HepG2 (cell line): ENCODE data around the gene PLXNB2. TPM values are rescaled to one million over a fixed set of nuclear protein-coding genes. Genes with fewer than 3 reads are reported as not detected.

Source experiments
- ATAC-seq: fragments of 200-7000 bp; cut with Tn5 transposase; 3 replicates; pipeline ENCODE4 v1.9.1; 2020; ENCODE audit warnings: mild to moderate bottlenecking, moderate library complexity
- BruUV-seq: library from RNA; stranded (reverse); fragments of 400-500 nt; replicated peaks from 2 replicates; lab custom pipeline; 2021; lab: Mats Ljungman, UMichigan
- CTCF ChIA-PET: fragments of 300-600 bp; formaldehyde crosslinking; extraction: SDS; loops from one replicate; lab custom pipeline; 2021; ENCODE audit warnings: low total read pairs, inconsistent platforms, low intra/inter-chr PET ratio; lab: Yijun Ruan, JAX
- POLR2A ChIA-PET: fragments of 350-600 bp; sonication (Branson Sonifier 250); formaldehyde crosslinking; loops from one replicate; lab custom pipeline; 2020; ENCODE audit warnings: antibody characterized with exemption, inconsistent platforms; lab: Yijun Ruan, JAX
- DNase-seq: peaks from one replicate; pipeline ENCODE4 v3.0.0-alpha.2; 2015; ENCODE audit warnings: low spot score
- FAIRE-seq: peaks from 3 replicates; lab custom pipeline; 2011; peaks lifted over from hg19 to GRCh38; lab: Jason Lieb, UNC
- H2AFZ ChIP-seq: one replicate; pipeline ENCODE4 v1.6.1; 2011; ENCODE audit warnings: low read length, inconsistent platforms
- H3K27ac ChIP-seq: fragments of 300-600 bp; 3 replicates; pipeline ENCODE4 v1.8.0; 2011; ENCODE audit warnings: mixed run types, mild to moderate bottlenecking, mixed read lengths, low read length, inconsistent platforms; ENCODE audit not compliant: insufficient read depth; ENCODE audit errors: extremely low read length
- H3K27me3 ChIP-seq, 2 experiments: fragments of 200-600 bp in 1 of 2; 2 replicates in 1 of 2; 3 replicates in 1 of 2; pipeline versions ENCODE4 v1.6.0 to v1.8.0; 2011; ENCODE audit warnings: low read length in 2 of 2, mild to moderate bottlenecking in 2 of 2, moderate library complexity in 2 of 2, inconsistent platforms in 1 of 2; ENCODE audit not compliant: insufficient read depth in 2 of 2, control insufficient read depth in 1 of 2
- H3K36me3 ChIP-seq, 2 experiments: fragments of 200-600 bp in 1 of 2; replicated peaks in 1 of 2; 2 replicates in 1 of 2; 3 replicates in 1 of 2; pipeline versions ENCODE4 v1.5.1 to v1.8.0; 2011; ENCODE audit warnings: low read length in 2 of 2, inconsistent platforms in 1 of 2; ENCODE audit not compliant: insufficient read depth in 2 of 2, control insufficient read depth in 1 of 2
- H3K4me1 ChIP-seq: 2 replicates; pipeline ENCODE4 v1.5.1; 2012; ENCODE audit warnings: low read length, inconsistent platforms; ENCODE audit not compliant: insufficient read depth
- H3K4me2 ChIP-seq: 2 replicates; pipeline ENCODE4 v1.6.0; 2011; ENCODE audit warnings: low read depth, low read length, inconsistent platforms
- H3K4me3 ChIP-seq, 3 experiments: fragments of 200-600 bp in 1 of 3; sonication (generic), shearing (Covaris generic) in 1 of 3; replicated peaks in 1 of 3; 2 replicates each; pipeline ENCODE4 v1.5.1; 2011 to 2016; ENCODE audit warnings: low read length in 3 of 3, inconsistent platforms in 2 of 3, low read depth in 2 of 3, mild to moderate bottlenecking in 2 of 3, control low read depth in 1 of 3, mixed read lengths in 1 of 3; ENCODE audit not compliant: insufficient read depth in 1 of 3
- H3K79me2 ChIP-seq: one replicate; pipeline ENCODE4 v1.6.1; 2011; ENCODE audit warnings: low read length, inconsistent platforms; ENCODE audit not compliant: insufficient read depth
- H3K9ac ChIP-seq: 2 replicates; pipeline ENCODE4 v1.6.0; 2011; ENCODE audit warnings: mild to moderate bottlenecking, low read depth, low read length, inconsistent platforms; ENCODE audit not compliant: insufficient read depth
- H3K9me3 ChIP-seq: 2 replicates; pipeline ENCODE4 v1.5.1; 2012; ENCODE audit warnings: mild to moderate bottlenecking, low read length
- H4K20me1 ChIP-seq: 2 replicates; pipeline ENCODE4 v1.6.0; 2011; ENCODE audit warnings: inconsistent platforms, mild to moderate bottlenecking, low read length, moderate library complexity; ENCODE audit not compliant: insufficient read depth
- CC2D1A ChIP-seq: sonication (generic); formaldehyde crosslinking; IDR thresholded peaks from 2 replicates; pipeline ENCODE4 v1.8.1; 2023; ENCODE audit warnings: mild to moderate bottlenecking, missing genetic modification reagents
- CREB1 ChIP-seq, 2 experiments: fragments of 450-650 bp in 1 of 2; IDR thresholded peaks; 2 replicates each; pipeline ENCODE4 v1.6.1; 2016 to 2017; ENCODE audit warnings: control low read depth in 1 of 2, mild to moderate bottlenecking in 1 of 2, missing compliant biosample characterization in 1 of 2, missing genetic modification characterization in 1 of 2
- CSRNP1 ChIP-seq: sonication (generic); formaldehyde crosslinking; IDR thresholded peaks from 2 replicates; pipeline ENCODE4 v1.8.1; 2023; ENCODE audit warnings: mild to moderate bottlenecking, missing genetic modification reagents
- DNMT1 ChIP-seq: sonication (generic); formaldehyde crosslinking; IDR thresholded peaks from 2 replicates; pipeline ENCODE4 v1.5.1; 2020; ENCODE audit warnings: mild to moderate bottlenecking, missing genetic modification reagents
- IRF1 ChIP-seq: sonication (generic); formaldehyde crosslinking; IDR thresholded peaks from 2 replicates; pipeline ENCODE4 v1.4.0; 2020; ENCODE audit warnings: low read depth, mild to moderate bottlenecking, missing genetic modification reagents
- KDM5B ChIP-seq: sonication (generic); formaldehyde crosslinking; IDR thresholded peaks from 2 replicates; pipeline ENCODE4 v1.4.0; 2020; ENCODE audit warnings: missing genetic modification reagents, mild to moderate bottlenecking, borderline replicate concordance
- MED8 ChIP-seq: sonication (generic); formaldehyde crosslinking; IDR thresholded peaks from 2 replicates; pipeline ENCODE4 v1.8.1; 2023; ENCODE audit warnings: mild to moderate bottlenecking, missing genetic modification reagents; ENCODE audit not compliant: insufficient replicate concordance
- PHF8 ChIP-seq: sonication (generic); formaldehyde crosslinking; IDR thresholded peaks from 2 replicates; pipeline ENCODE4 v1.5.0; 2020; ENCODE audit warnings: missing genetic modification reagents
- RBFOX2 ChIP-seq: fragments of 200-400 bp; formaldehyde crosslinking; IDR thresholded peaks from 2 replicates; pipeline ENCODE4 v1.6.1; 2017; ENCODE audit warnings: low read depth, mild to moderate bottlenecking, low read length
- YEATS2 ChIP-seq: sonication (generic); formaldehyde crosslinking; IDR thresholded peaks from 2 replicates; pipeline ENCODE4 v1.4.0; 2020; ENCODE audit warnings: missing genetic modification reagents, borderline replicate concordance
- ZNF260 ChIP-seq: sonication (generic); formaldehyde crosslinking; IDR thresholded peaks from 2 replicates; pipeline ENCODE4 v1.4.0; 2020; ENCODE audit warnings: missing genetic modification reagents, low read depth, mild to moderate bottlenecking, borderline replicate concordance
- ZNF691 ChIP-seq: sonication (generic); formaldehyde crosslinking; IDR thresholded peaks from 2 replicates; pipeline ENCODE4 v1.4.0; 2020; ENCODE audit warnings: missing genetic modification reagents, low read depth, mild to moderate bottlenecking, borderline replicate concordance
- WGBS: methylation state at CpG from one replicate; pipeline ENCODE4 v1.1.6; 2017; ENCODE audit warnings: low lambda C conversion rate; 5-methylcytosine and 5-hydroxymethylcytosine counted together
- in situ Hi-C: cut with HindIII; loops from 2 replicates; pipeline ENCODE4 v1.10.0; 2017; ENCODE audit warnings: low pct_unique_long_range_greater_than_20kb; ENCODE audit not compliant: extremely low pct_ligation_motif_present
- intact Hi-C: fragments of 100-400 bp; cut with micrococcal nuclease; formaldehyde crosslinking; loops from one replicate; pipeline ENCODE4 v1.10.0; 2022; ENCODE audit not compliant: unreplicated experiment
- polyA plus RNA-seq, 8 experiments: library from polyadenylated mRNA; depleted of rRNA in 3 of 8; stranded (reverse) in 7 of 8; unstranded in 1 of 8; fragments of >200 nt; fragmentation: Illumina TruSeq in 4 of 8; extraction: Trizol in 4 of 8; gene quantifications; 2 replicates each; pipeline versions ENCODE4 v1.2.1 to v1.2.3, GENCODE V29; 2011 to 2016; ENCODE audit warnings: low read depth in 4 of 8, missing spikeins in 1 of 8, mixed read lengths in 1 of 8; ENCODE audit not compliant: insufficient read depth in 1 of 8
- total RNA-seq, 5 experiments: library from RNA; depleted of rRNA; stranded (reverse); fragments of >200 nt; fragmentation: Illumina TruSeq; extraction: Trizol; gene quantifications; 2 replicates each; pipeline ENCODE4 v1.2.3, GENCODE V29; 2016; ENCODE audit warnings: low read depth in 1 of 5

Gene PLXNB2
- total and polyA plus RNA-seq, 2 of the 13 experiments (the other 11 are each of a cell fraction or from before 2014, with no cell fraction given): 32.6 to 68.9 TPM

- TF ChIP-seq KDM5B (CRISPR knock-in tag) (no peak), ZNF260 (no peak), DNMT1 (CRISPR knock-in tag) (no peak), CREB1 (IDR thresholded peaks at IDR 0.05) (no peak), CREB1 (CRISPR knock-in tag; IDR thresholded peaks at IDR 0.05) (no peak), YEATS2 (no peak), CSRNP1 (no peak), MED8 (CRISPR knock-in tag) (no peak)
These were observed 26.1 kb downstream of the PLXNB2 start (continued) for GRCh38 chr22:50281384-50281760.

GRCh38 chr22:50280708-50281383 lies 26.6 kb downstream of the PLXNB2 start:
- TSS peak; percentile 60 for BruUV-seq
- no peaks in the 10 kb centered on the region for H3K79me2 ChIP-seq
- no peak overlapping the region for H3K4me2 ChIP-seq
- POLR2A ChIA-PET: no interaction called here
- WGBS: 93% methylated on average over 41 of the region's 47 CpGs
- CTCF ChIA-PET: no interaction called here
- 0 out of 2 replicates have a peak, but pooled peaks have one; percentile 28 for TF ChIP-seq RBFOX2
- no peak for TF ChIP-seq PHF8 (CRISPR knock-in tag)
- TF ChIP-seq IRF1 (CRISPR knock-in tag): no peak
- TF ChIP-seq ZNF691 (CRISPR knock-in tag): no peak
- TF ChIP-seq CC2D1A: no peak
- H3K4me3 ChIP-seq: no peak overlapping the region
- no peaks in the 10 kb centered on the region for H3K9me3 ChIP-seq
- no peak overlapping the region for H2AFZ ChIP-seq
- in situ Hi-C loops: no loop called here
- ATAC-seq (no peak), DNase-seq (no peak), FAIRE-seq (no peak)
- H4K20me1 ChIP-seq: no peaks in the 10 kb centered on the region
- no peak overlapping the region for H3K27ac ChIP-seq
- no peaks in the 10 kb centered on the region for H3K4me1 ChIP-seq
- H3K9ac ChIP-seq: no peak overlapping the region
- H3K36me3 ChIP-seq: peaks cover 32 to 47% of the 10 kb centered on the region in 2 experiments; a peak in 4 of 5 replicates
- intact Hi-C loops: no loop called here
- H3K27me3 ChIP-seq: no peaks in the 10 kb centered on the region
